ENCODE results near the gene UST.
"Not testable (repeated sequence)": the region's sequence is repeated elsewhere in the genome, so short reads cannot be mapped to it uniquely, and the experiment has no call there.

UST gene

GRCh38 chr6:148724428-148724827 is 22.4 kb upstream of the UST start:
- intact Hi-C loops (cut with DNase I) = no loop called here
- DNase-seq = no peak

GRCh38 chr6:148727104-148727503 is 19.7 kb upstream of the UST start:
- DNase-seq = no peak
- intact Hi-C loops (cut with DNase I) = no loop called here

GRCh38 chr6:148735989-148736388 is 10.8 kb upstream of the UST start:
- no peak for DNase-seq
- intact Hi-C loops (cut with DNase I) = no loop called here

GRCh38 chr6:148736774-148737412 is 9.9 kb upstream of the UST start:
- intact Hi-C loops (cut with DNase I) = no loop called here
- DNase-seq = no peak

- intact Hi-C loops (cut with DNase I) = no loop called here
- DNase-seq = no peak
Observed at GRCh38 chr6:148737806-148738205, 9.0 kb upstream of the UST start.

- DNase-seq = no peak
- intact Hi-C loops (cut with DNase I) = no loop called here
Observed at GRCh38 chr6:148738946-148739821, 7.6 kb upstream of the UST start.

- intact Hi-C loops (cut with DNase I) = loop anchor here (10.0 kb wide), 1 partner anchor 205 kb away; no protein-coding TSS in a partner anchor
- no peak for DNase-seq
Observed at GRCh38 chr6:148739822-148740128, 7.1 kb upstream of the UST start.

GRCh38 chr6:148743476-148743875 is 3.4 kb upstream of the UST start:
- no peak for DNase-seq
- intact Hi-C loops (cut with DNase I) = loop anchor here (10.0 kb wide), 1 partner anchor 201 kb away; no protein-coding TSS in a partner anchor

GRCh38 chr6:148745926-148746325 is 904 bp upstream of the UST start:
- peak in 2 of 42 donors; percentile 11 to 18 for DNase-seq
- intact Hi-C loops (cut with DNase I) = loop anchor here (10.0 kb wide), 1 partner anchor 199 kb away; no protein-coding TSS in a partner anchor

- intact Hi-C loops (cut with DNase I) = loop anchor here (10.0 kb wide), 1 partner anchor 198 kb away; no protein-coding TSS in a partner anchor
- peak in 35 of 42 donors; percentile 22 to 73 (median 44) for DNase-seq
Observed at GRCh38 chr6:148747145-148747470, 278 bp downstream of the UST start.

- DNase-seq = peak in 38 of 42 donors; percentile 12 to 65 (median 44)
- intact Hi-C loops (cut with DNase I) = loop anchor here (10.0 kb wide), 1 partner anchor 197 kb away; no protein-coding TSS in a partner anchor
Observed at GRCh38 chr6:148747471-148748165, 788 bp downstream of the UST start.

- DNase-seq = no peak
- intact Hi-C loops (cut with DNase I) = loop anchor here (10.0 kb wide), 1 partner anchor 195 kb away; no protein-coding TSS in a partner anchor
Observed at GRCh38 chr6:148749674-148750073, 2.8 kb downstream of the UST start.

GRCh38 chr6:148750838-148751792 is 4.3 kb downstream of the UST start:
- DNase-seq = no peak
- intact Hi-C loops (cut with DNase I) = no loop called here

GRCh38 chr6:148751793-148752170 is 5.0 kb downstream of the UST start:
- intact Hi-C loops (cut with DNase I) = no loop called here
- no peak for DNase-seq

GRCh38 chr6:148755379-148755778 is 8.5 kb downstream of the UST start:
- intact Hi-C loops (cut with DNase I); DNase-seq: not testable (repeated sequence)

- no peak for DNase-seq
- intact Hi-C loops (cut with DNase I) = no loop called here
Observed at GRCh38 chr6:148757944-148758480, 11.2 kb downstream of the UST start.

- intact Hi-C loops (cut with DNase I) = no loop called here
- peak in 21 of 42 donors; percentile 6 to 59 (median 37) for DNase-seq
Observed at GRCh38 chr6:148758492-148758891, 11.7 kb downstream of the UST start.

- intact Hi-C loops (cut with DNase I) = no loop called here
- no peak for DNase-seq
Observed at GRCh38 chr6:148760258-148760534, 13.4 kb downstream of the UST start.

Measured in head of caudate nucleus (tissue), 42 donors.